GM12892 (cell line): ENCODE measurements around the gene KIF26A.

Experiments used
- POLR2A ChIP-seq: IDR thresholded peaks from 2 replicates; pipeline ENCODE4 v1.6.1; 2011; ENCODE audit warnings: low read depth, low read length, control low read depth
- TAF1 ChIP-seq: IDR thresholded peaks from 2 replicates; pipeline ENCODE4 v1.6.1; 2011; ENCODE audit warnings: low read depth, mild to moderate bottlenecking, control low read depth, low read length, borderline replicate concordance

- no peak for TF ChIP-seq POLR2A
- no peak for TF ChIP-seq TAF1
Observed at GRCh38 chr14:104169005-104169698, 30.8 kb downstream of the KIF26A start.
